HG03139 (cell line): ENCODE measurements around the gene CXCR3.
"Not testable (repeated sequence)": the region's sequence is repeated elsewhere in the genome, so short reads cannot be mapped to it uniquely, and the experiment has no call there.

Experiments
- ATAC-seq: cut with Tn5 transposase; IDR thresholded peaks from one replicate; pipeline ENCODE4 v1.9.1; 2021; ENCODE audit not compliant: unreplicated experiment

CXCR3 gene

DNA sequence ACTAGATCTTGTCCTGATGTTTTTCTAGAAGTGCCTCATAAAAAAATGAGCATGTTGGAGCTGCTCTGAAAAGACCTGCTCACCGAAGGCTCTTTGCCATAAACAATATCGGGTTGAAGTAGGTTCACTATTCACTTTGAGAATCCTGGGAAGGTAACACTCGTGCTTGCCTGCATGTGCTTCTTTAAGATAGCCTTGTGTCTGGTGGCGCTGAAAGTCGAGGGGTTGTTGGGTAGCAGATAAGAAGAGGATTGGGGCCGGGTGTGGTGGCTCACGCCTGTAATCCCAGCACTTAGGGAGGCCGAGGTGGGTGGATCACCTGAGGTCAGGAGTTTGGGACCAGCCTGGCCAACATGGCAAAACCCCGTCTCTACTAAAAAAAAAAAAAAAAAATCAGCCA lies 6.6 kb downstream of the CXCR3 start:
- ATAC-seq, result not testable (repeated sequence)

- ATAC-seq, result no peak
These were observed 9.1 kb downstream of the CXCR3 start for GRCh38 chrX:71609095-71609750.

DNA sequence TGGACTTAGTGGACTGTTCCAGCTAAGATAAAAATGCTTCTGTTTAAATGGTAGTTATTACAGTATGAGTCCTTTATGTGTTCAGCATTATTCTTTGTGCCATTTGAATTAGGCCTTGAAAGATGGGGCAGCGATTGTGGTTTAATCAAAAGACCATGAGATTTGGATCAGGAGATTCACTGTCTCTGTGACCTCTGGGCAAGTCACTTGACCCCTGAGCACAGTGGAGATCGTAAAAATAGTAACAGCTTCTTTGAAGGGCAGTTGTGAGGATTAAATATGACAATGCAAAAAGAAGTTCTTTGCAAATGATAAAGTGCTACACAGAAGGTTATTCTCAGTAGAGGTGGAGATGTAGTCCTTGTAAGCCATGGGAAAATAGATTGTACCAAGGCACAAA lies 10.8 kb downstream of the CXCR3 start:
- no peak for ATAC-seq

DNA sequence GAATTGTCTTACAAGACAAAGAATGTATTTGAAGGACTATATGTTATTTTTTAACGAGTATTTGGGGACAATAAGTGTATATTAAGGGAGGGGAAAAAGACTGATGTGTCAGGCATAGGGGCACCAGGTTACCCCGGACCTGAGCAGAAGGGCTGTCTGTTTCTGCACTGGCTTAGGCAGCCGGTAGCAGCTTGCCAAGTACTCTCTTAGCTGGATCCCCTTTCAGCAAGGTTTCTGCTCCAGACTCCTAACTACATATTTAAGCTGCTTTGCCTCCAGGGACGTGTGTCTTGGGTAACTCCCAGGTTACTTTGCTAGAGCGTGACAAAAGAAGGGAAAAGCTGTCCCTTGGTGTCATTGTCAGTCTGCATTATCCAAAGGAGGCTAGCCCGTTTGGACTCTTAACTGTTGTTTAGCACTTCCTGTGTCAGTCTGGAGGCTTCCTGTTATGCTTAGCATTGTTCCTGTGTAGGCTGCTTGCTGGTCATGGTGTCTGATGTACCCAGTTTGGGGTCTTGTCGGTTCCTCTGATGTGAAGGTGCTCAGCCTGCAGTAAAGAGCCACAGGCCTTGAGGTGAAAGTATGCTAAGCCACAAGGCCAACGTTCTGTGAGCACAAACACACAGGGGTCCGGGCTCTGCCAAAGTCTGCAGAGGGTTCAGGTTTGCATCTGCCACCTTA lies 11.6 kb downstream of the CXCR3 start:
- ATAC-seq, result no peak

DNA sequence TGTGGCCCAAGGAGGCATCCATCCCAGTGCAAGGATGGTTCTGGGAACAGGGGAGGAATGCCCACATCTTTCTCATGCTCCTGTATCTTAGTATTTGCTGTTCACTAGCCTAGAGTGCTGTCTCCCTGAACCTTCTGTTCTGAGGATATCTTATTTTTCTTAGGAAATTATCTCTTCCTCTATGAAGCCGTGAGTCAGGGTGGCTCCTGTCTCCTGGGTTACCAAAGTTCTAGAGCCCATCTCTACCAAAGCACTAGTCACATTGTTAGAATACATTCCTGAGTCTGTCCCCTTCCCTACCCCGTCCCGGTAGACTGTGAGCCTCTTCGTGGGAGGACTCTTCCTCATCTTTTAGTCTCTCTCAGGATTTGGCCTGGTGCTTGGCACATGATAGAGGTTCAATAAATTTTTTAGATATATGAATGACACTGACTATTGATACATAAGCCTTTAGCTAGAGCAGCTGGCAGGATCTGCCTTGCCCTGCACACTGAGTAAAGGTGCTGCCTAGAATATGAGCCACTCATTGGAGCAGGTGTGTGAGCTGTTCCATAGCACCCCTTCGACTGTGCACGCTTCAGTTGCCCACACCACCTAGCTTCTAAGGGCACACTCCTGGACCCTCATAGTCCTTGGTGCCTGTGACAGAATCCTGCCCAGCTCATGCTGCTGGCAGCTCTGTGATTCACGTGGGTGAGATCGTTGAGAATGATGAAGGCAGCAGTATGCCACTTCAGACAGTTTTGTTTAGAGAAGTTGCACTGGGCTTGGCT lies 13.3 kb downstream of the CXCR3 start:
- ATAC-seq, result no peak

DNA sequence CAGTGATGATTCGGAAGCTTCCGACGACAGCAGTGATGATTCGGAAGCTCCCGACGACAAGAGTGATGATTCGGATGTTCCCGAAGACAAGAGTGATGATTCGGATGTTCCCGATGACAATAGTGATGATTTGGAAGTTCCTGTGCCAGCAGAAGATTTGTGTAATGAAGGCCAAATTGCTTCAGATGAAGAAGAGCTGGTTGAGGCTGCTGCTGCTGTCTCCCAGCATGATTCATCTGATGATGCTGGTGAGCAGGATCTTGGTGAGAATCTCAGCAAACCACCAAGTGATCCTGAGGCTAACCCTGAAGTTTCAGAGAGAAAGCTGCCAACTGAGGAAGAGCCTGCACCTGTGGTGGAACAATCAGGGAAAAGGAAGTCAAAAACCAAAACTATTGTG lies 14.2 kb downstream of the CXCR3 start:
- no peak for ATAC-seq

GRCh38 chrX:71603618-71604017 lies 14.7 kb downstream of the CXCR3 start:
- no peak for ATAC-seq

DNA sequence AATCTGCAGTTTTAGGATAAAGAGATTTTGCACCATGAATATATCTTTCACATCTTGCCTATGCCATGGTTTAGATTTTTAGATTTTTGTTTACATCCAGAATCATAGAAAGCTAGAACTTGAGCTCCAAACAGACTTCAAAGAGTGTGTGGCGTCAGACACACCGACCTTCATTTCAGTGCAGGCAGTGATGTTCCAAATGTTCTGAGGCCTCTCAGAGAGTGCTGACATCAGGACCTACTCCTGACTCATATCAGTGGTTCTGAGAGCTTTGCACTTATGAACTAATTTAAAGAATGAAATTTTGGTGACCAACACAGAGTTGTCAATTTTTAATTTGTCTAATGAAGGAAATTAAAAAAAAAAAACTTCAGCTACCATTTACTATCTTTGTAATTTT lies 18.3 kb downstream of the CXCR3 start:
- no peak for ATAC-seq

- not testable (repeated sequence) for ATAC-seq
These were observed 25.1 kb downstream of the CXCR3 start for GRCh38 chrX:71593210-71593609.

GRCh38 chrX:71586929-71587328 lies 31.4 kb downstream of the CXCR3 start:
- ATAC-seq, result no peak

GRCh38 chrX:71581210-71581609 lies 37.1 kb downstream of the CXCR3 start:
- no peak for ATAC-seq

- ATAC-seq, result no peak
These were observed 38.3 kb downstream of the CXCR3 start for GRCh38 chrX:71579990-71580380.

GRCh38 chrX:71579136-71579989 lies 38.9 kb downstream of the CXCR3 start:
- no peak for ATAC-seq

GRCh38 chrX:71578253-71579135 lies 39.8 kb downstream of the CXCR3 start, which contains the start of gene GCNA:
TSS of gene GCNA (plus strand) at chrX:71578437. CDS start at chrX:71580822, 2,385 bp downstream.
- no peak for ATAC-seq

GRCh38 chrX:71577682-71578081 lies 40.6 kb downstream of the CXCR3 start:
- no peak for ATAC-seq

DNA sequence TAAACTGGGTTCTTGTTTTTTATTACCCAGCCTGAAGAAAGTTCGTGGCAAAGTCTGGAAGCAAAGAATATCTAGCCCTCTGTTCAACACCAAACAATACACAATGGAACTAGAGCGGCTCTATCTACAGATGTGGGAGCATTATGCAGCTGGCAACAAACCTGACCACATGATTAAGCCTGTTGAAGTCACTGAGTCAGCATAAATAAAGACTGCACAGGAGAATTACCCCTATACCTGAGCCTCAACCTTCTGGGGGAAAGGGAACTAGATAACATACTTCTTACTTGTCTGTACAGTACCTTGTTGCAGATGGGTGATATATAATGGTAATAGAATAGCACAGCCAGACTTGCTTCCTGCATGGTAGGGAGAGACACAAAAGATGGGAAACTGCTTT lies 44.7 kb downstream of the CXCR3 start:
- no peak for ATAC-seq

- not testable (repeated sequence) for ATAC-seq
These were observed 46.9 kb downstream of the CXCR3 start for GRCh38 chrX:71571390-71571789.
